AG20443 (cell line): ENCODE measurements around the gene CPEB1.

Experiments used
- DNase-seq: peaks from one replicate; pipeline ENCODE4 v3.0.0; 2012; ENCODE audit warnings: low spot score, mixed read lengths

The CPEB1 gene

DNA sequence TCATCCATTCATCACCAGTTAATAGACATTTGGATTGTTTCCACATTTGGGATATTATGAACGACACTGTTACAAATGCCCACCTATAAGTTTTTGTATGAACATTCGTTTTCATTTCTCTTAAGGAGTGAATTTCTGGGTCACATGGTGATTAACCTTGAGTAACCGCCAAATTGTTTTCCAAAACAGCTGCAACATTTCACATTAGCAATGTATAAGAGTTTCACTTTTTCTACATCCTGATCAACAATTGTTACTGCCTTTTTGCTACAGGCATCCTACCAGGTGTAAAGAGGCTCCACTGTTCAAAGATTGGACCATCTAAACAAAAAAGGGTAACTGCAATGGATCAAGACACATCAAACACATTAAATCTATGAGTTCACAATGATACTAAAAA, 52.0 kb downstream of the CPEB1 start:
- no peak for DNase-seq

- DNase-seq, result no peak
Measured at GRCh38 chr15:82587805-82588204, 59.4 kb downstream of the CPEB1 start.

- peak; percentile 50 for DNase-seq
Measured at GRCh38 chr15:82585072-82585471, 62.1 kb downstream of the CPEB1 start.

GRCh38 chr15:82580713-82581112, 66.5 kb downstream of the CPEB1 start:
- no peak for DNase-seq

DNA sequence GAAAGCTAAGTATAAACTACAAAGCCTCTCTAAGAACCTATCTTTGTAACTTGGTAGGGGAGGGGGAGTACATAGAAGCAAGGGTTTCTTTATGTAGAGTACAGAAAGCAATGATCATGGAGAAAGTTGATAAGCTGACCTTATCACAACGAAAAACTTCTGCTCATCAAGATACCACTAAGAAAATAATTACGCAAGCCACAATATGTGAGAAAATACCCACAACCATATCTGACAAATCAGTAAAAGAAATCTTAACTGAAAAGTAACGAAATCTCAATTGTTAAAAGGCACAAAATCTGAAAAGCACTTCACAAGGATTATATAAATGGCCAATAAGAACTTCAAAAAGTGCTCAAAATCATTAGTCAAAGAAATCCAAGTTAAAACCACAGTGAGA, 71.8 kb downstream of the CPEB1 start:
- DNase-seq, result no peak

DNA sequence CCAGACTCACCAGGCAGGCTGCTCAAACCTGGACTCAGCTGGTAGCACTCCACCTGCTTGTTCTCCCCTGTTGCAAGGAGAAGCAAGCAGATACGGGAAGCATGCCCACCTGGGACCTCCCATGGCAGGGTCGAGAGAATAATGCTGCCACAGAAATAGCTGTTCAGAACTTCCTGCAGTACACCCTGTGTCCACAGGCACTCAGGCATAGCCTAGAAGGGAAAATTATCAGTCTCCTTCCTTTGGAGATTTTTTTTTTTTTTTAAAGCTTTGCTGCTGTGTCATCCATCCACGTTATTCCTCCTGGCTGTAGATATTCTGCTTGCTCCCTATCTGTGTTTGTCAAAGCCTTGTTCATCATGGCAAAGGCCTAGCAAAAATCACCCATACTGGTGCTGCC, 74.2 kb downstream of the CPEB1 start:
- DNase-seq, result no peak

- DNase-seq, result peak; percentile 32
Measured at GRCh38 chr15:82572311-82572710, 74.9 kb downstream of the CPEB1 start.

GRCh38 chr15:82571722-82572222, 75.4 kb downstream of the CPEB1 start:
- DNase-seq, result peak; percentile 93

GRCh38 chr15:82570721-82571508, 76.2 kb downstream of the CPEB1 start:
- peak; percentile 20 for DNase-seq

GRCh38 chr15:82569834-82570233, 77.3 kb downstream of the CPEB1 start:
- no peak for DNase-seq

DNA sequence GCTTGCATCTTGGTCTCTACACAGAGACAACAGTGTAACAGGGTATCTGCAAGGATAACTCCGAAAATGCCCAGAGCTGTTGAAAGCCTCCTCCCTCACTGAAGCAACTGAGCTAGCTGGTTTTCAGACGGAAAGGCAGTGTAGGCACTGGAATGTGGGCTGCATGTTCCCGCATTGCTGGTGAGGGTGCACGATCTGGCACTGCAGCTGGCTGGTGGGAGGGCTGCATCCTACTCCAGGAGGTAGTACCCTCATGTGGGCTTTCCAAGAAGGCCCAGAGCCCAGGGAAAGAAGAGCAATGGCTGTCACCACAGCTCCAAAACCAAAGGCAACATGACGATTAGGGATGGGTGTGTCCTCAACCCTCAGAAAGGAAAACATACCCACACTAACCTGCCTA, 78.2 kb downstream of the CPEB1 start:
- DNase-seq, result no peak

DNA sequence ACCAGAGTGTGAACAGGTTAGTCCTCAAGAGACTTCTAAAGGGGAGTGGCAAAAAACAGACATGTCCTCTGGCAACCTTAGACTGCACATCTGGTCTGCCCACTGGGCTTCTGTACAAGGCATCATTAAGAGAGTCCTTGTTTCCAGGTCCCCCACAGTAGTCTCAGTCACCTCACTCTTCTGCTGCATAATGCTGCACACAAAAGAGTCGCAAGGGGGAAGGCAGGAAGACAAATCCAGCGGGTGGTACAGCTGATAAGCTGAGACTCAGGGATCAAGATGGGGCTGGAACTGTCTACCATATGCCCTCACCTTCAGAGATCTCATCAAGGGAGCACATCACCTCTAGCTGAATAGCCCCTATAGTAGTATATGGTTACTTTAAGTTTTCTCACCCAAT, 79.5 kb downstream of the CPEB1 start:
- DNase-seq, result no peak

GRCh38 chr15:82566690-82567089, 80.5 kb downstream of the CPEB1 start:
- DNase-seq, result peak; percentile 18

DNA sequence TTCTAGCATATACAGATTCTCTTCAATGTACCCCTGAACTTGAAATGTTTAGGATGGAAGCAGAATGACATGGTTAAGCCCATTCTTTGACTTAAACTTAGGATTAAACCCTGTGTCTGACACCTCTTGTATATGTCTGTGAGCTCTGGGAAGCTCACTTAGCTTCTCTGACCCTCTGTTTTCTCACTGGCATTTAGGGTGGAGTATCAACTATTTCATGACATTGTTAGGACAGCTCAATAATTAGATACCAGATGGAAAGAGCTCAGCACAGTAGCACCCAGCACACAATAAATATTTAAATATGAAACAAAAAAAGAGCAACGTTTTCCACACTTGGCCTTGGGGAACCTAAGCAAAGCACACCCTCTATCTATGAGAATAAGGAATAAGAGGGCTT, 88.7 kb downstream of the CPEB1 start:
- no peak for DNase-seq

DNA sequence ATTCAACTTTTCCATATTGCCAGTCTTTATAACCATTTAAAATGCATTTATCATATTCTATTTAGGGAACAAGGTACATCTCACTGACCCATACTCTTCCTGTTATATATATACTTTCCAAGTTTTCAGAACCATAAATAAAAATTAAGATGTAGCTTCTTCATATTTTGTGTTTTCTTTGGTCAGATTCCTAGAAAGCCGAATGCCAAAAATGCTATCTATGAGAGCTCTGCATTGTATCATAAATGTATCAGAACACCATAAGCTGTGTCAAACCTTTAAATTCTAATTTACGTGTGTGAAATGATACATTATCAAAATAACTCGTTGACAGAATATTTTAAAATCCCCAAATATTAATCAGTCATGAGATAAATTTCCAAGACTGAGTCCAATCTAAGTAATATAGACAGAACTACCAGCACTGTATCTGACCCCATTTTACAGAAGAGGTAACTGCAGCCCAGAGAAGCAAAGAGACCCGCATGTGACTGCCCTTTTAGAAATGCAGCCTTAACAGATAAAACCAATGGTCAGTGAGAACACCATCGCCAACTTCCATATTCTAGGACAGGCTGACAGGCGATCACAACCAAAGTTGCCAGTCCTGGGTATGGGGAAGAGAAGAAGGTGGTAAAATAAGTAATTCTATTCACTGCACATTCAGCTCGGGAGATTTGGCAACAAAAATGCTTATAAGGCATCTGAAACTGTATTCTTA, 90.7 kb downstream of the CPEB1 start:
- no peak for DNase-seq

- no peak for DNase-seq
Measured at GRCh38 chr15:82554849-82555248, 92.3 kb downstream of the CPEB1 start.

GRCh38 chr15:82554351-82554750, 92.8 kb downstream of the CPEB1 start:
- DNase-seq, result peak; percentile 66

DNA sequence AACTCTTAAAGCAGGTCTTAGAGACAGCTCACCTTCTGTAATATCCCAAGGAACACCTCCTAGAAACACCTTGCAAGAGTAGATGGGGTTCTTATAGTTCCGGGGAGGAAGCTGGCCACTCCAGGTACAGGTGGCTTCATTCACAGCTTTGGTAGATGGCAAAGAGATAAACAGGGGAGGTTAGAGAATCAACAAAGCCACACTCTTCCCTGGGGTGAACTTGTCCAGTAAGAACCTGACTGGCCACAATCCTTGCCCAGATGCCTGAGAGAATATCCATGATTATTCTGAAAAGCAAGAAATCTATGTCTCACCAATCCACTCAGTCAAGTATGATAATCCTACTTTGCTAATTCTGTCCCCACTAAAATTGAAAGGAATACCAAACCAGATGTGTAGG, 93.3 kb downstream of the CPEB1 start:
- DNase-seq, result no peak

GRCh38 chr15:82552861-82553260, 94.3 kb downstream of the CPEB1 start:
- no peak for DNase-seq

GRCh38 chr15:82551646-82552247, 95.4 kb downstream of the CPEB1 start:
- DNase-seq, result no peak

DNA sequence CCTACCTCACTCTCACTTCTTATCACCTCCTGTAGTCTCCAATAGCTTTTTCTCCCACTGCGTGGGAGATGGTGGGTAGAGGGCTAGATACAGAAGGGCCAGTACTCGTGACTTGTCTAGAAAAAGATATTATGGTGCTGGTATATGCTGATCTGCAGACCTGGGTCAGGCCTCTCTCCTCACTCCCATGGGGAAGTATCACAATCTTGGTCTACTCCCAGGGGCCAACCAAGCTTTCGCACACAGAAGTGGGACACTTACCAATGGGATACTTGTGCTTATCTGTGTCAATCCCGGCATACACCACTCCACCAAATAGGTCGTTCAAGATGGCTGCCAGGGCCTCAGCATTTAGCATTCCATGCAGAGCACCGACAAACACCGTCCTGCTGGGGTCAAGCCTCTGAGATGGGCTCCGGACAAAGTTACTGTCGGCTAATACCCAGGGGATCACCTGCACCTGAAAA, 97.9 kb downstream of the CPEB1 start:
- DNase-seq, result no peak

DNA sequence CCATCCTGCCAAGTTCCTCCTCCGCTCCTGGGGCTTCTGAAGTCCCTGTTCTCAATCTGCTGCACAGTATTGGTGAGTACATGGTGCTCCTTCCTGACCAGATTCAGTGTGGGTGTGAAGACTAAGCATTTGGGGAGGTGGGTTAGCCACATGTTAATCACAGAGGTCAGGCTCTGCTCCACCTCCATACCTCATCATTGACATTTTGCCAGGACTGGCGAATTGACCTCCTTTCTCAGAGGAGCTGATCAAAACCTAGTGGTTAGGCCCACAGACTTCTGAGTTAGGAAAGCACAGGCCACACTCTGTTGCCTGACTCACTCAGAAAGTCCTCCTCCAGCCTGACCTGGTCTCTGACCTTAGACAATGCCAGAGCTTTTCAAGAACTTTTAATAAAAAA, 98.5 kb downstream of the CPEB1 start:
- DNase-seq, result no peak

- DNase-seq, result no peak
Measured at GRCh38 chr15:82545478-82545877, 101.7 kb downstream of the CPEB1 start.
